Urothelium cell line (cell line): ENCODE results near the gene SQOR.

Experiments
- DNase-seq: peaks from one replicate; pipeline ENCODE4 v3.0.0; 2011; ENCODE audit warnings: low spot score, mixed read lengths
- FAIRE-seq: peaks from 2 replicates; lab custom pipeline; 2011; peaks lifted over from hg19 to GRCh38; lab: Jason Lieb, UNC

Gene SQOR

GRCh38 chr15:45703670-45704328 is 69.0 kb downstream of the SQOR start:
- DNase-seq (no peak), FAIRE-seq (no peak)

- FAIRE-seq (no peak), DNase-seq (peak; percentile 13)
Measured at GRCh38 chr15:45704329-45705249, 69.8 kb downstream of the SQOR start.

- peak; percentile 71 for DNase-seq
- FAIRE-seq: no peak
Measured at GRCh38 chr15:45705510-45706473, 71.0 kb downstream of the SQOR start.

GRCh38 chr15:45710657-45711056 is 75.8 kb downstream of the SQOR start:
- DNase-seq: no peak
- no peak for FAIRE-seq

GRCh38 chr15:45714590-45715488 is 80.0 kb downstream of the SQOR start:
- FAIRE-seq: peak; percentile 30
- peak; percentile 44 for DNase-seq

- no peak for FAIRE-seq
Measured at GRCh38 chr15:45715528-45715927, 80.7 kb downstream of the SQOR start.

GRCh38 chr15:45719490-45719889 is 84.7 kb downstream of the SQOR start:
- FAIRE-seq (no peak), DNase-seq (no peak)

More at GRCh38 chr15:45715528-45715927, 80.7 kb downstream of the SQOR start:
- DNase-seq: no peak

- no peak for DNase-seq
- no peak for FAIRE-seq
Measured at GRCh38 chr15:45720183-45720582, 85.4 kb downstream of the SQOR start.

GRCh38 chr15:45728641-45729040 is 93.8 kb downstream of the SQOR start:
- DNase-seq: no peak
- no peak for FAIRE-seq

- DNase-seq (peak; percentile 50), FAIRE-seq (no peak)
Measured at GRCh38 chr15:45729141-45729540, 94.3 kb downstream of the SQOR start.

GRCh38 chr15:45731343-45731742 is 96.5 kb downstream of the SQOR start:
- DNase-seq: no peak
- FAIRE-seq: no peak

- DNase-seq (no peak), FAIRE-seq (no peak)
Measured at GRCh38 chr15:45732662-45733061, 97.8 kb downstream of the SQOR start.

GRCh38 chr15:45734260-45734711 is 99.5 kb downstream of the SQOR start:
- FAIRE-seq (no peak), DNase-seq (no peak)
